ENCODE data around the gene NFATC4.

DNA sequence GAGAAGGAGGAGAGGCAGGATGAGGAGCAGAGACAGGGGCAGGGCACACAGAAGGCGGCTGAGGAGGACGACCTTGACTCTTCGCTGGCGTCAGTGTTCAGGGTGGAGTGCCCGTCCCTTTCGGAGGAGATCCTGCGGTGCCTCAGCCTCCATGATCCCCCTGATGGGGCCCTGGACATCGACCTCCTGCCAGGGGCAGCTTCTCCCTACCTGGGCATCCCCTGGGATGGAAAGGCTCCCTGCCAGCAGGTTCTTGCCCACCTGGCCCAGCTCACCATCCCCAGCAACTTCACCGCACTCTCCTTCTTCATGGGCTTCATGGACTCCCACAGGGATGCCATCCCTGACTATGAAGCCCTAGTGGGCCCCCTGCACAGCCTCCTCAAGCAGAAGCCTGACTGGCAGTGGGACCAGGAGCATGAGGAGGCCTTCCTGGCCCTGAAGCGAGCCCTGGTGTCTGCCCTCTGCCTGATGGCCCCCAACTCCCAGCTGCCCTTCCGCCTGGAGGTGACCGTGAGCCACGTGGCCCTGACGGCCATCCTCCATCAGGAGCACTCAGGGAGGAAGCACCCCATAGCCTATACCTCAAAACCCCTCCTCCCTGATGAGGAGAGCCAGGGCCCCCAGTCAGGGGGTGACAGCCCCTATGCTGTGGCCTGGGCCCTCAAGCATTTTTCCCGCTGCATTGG, 46.9 kb downstream of the NFATC4 start:
- TF ChIP-seq, protein P1, sequence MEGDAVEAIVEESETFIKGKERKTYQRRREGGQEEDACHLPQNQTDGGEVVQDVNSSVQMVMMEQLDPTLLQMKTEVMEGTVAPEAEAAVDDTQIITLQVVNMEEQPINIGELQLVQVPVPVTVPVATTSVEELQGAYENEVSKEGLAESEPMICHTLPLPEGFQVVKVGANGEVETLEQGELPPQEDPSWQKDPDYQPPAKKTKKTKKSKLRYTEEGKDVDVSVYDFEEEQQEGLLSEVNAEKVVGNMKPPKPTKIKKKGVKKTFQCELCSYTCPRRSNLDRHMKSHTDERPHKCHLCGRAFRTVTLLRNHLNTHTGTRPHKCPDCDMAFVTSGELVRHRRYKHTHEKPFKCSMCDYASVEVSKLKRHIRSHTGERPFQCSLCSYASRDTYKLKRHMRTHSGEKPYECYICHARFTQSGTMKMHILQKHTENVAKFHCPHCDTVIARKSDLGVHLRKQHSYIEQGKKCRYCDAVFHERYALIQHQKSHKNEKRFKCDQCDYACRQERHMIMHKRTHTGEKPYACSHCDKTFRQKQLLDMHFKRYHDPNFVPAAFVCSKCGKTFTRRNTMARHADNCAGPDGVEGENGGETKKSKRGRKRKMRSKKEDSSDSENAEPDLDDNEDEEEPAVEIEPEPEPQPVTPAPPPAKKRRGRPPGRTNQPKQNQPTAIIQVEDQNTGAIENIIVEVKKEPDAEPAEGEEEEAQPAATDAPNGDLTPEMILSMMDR (IDR thresholded peaks at IDR 0.05): no peak
- no peak for TF ChIP-seq POLR2A (IDR thresholded peaks at IDR 0.05)
